ENCODE measurements around the gene PTPMT1. TPM values are rescaled to one million over a fixed set of nuclear protein-coding genes. Genes with fewer than 3 reads are reported as not detected.
"Not testable (repeated sequence)": the region's sequence is repeated elsewhere in the genome, so short reads cannot be mapped to it uniquely, and the experiment has no call there.

PTPMT1 gene
- 20.9 TPM for total RNA-seq
- long read RNA-seq, transcript PTPMT1-201 (3 exons, 928 nt): minor isoform, 7 of 45 reads
- long read RNA-seq, transcript PTPMT1-202 (4 exons, 768 nt): major isoform, 31 of 45 reads
- long read RNA-seq, partial matches to known transcripts: 0 of 45 reads
- long read RNA-seq, other reads (novel, unspliced or antisense): 1 of 45 reads

GRCh38 chr11:47565340-47566148, at the start of gene PTPMT1:
Gene PTPMT1, plus strand, starts transcription at chr11:47565599. Its CDS starts 24 bp downstream, at chr11:47565623.
- DNase-seq (peak; percentile 88), ATAC-seq (ENCODE audit: poor library complexity) (peak; percentile 98)
- intact Hi-C loops (cut with DNase I): no loop called here

DNA sequence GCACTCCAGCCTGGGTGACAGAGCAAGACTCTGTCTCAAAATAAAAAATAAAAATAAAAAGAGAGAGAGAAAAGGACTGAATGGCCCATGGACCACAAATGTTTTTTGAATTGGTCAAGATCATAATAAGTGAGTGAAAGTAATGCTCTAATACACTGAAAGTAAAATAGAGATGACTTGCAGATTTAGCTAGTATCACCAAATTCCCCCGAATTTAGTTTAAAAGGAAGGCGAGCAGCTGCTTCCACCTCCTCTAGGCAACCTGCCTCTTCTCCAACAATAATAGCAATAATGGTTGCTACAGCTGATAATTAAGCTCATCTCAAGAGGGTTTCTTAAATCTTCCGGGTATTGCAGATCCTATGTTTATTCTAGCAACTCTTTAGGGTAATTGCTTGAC, 49.2 kb upstream of the PTPMT1 start:
- ATAC-seq (ENCODE audit: poor library complexity): no peak
- no peak for DNase-seq
- intact Hi-C loops (cut with DNase I): no loop called here

DNA sequence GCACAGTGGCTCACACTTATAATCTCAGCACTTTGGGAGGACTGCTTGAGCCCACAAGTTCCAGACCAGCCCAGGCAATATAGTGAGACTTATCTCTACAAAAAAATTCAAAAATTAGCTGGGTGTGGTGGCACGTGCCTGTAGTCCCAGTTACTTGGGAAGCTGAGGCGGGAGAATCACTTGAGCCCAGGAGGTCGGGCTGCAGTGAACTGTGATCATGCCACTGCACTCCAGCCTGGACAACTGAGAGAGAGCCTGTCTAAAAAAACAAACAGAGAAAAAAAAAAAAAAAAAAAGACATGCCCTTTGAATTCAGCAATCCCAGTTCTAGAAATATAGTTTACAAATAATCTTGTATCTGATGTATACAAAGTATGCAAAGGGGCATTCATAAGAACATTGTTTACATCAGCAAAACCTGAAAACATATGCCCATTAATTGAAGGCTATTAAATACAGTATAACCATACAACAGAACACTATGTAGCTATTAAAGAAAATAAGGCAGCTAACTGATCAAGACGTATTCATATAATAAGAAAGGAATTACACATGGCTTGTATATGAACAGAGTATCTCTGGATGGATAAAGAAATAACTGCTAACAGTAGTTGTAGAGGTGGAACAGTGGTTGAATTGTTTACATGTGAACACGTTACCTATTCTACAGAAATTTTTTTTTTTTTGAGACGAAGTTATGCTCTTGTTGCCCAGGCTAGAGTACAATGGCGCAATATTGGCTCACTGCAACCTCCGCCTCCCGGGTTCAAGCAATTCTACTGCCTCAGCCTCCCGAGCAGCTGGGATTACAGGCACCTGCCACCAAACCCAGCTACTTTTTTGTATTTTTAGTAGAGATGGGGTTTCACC, 48.2 kb upstream of the PTPMT1 start:
- ATAC-seq (ENCODE audit: poor library complexity) (no peak), DNase-seq (no peak)
- intact Hi-C loops (cut with DNase I): no loop called here

DNA sequence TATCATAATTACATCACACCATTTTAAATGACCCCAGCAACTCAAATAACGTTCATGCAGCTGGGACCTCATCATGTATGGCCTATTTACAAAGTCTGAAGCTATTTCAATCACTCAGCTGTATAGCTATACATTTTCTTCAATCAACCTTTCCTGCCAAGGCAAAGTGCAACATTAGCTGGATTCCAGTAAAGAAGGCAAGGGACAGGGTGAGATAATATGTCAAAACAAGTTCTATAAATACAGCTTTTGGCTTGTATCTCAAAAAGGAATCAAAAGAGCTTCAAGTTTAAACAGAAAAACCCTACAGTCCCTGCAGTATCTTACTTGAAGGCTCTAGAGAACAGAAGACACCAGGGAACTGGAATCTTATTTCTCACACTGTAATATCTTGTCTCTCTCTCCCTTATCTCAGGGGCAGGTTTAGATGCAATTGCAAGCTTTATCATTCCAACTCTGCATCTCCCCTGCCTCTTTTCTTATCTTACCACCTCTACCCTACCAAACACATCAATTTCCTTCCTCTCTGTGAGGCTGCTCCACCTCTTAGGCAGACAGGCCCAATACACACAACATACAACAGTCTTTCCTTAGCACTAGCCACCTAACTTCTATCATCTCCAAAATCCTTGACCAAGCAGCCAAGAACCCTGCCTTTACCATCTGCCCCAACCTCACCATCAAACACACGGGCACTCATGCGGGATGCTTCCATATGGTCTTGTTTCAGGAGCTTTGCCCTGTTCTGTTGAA, 47.0 kb upstream of the PTPMT1 start:
- ATAC-seq (ENCODE audit: poor library complexity) (no peak), DNase-seq (no peak)
- intact Hi-C loops (cut with DNase I): no loop called here

GRCh38 chr11:47523490-47524225, 41.7 kb upstream of the PTPMT1 start:
- intact Hi-C loops (cut with DNase I): no loop called here
- DNase-seq (no peak), ATAC-seq (ENCODE audit: poor library complexity) (peak; percentile 74)

DNA sequence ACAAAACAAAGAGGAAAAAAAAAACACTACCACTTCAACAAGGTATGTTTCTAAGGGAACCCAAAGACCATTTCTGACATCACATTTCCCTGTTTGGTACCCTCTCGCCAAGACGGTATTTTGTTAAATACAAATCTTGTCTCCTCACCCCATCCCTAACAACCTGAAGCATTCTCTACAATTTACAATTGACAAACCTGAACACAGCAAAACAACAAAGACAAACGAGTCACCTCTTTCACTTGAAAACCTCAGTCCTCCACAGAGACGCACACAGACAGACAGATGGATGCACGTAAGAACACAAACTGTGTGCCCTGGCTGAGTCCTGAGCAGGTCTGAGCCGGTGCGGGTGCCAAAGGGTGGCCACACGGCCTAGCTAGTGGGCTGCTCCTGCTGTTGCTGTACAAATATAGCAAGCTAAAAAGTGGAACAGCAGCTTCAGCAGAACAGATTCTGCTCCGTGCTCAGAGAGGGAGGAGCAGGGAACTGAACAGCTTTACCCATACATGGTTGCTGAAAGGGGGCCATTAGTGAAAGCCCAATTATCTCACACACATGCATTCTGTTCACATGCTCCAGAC, 41.0 kb upstream of the PTPMT1 start:
- ATAC-seq (ENCODE audit: poor library complexity): peak; percentile 76
- DNase-seq: peak; percentile 58
- intact Hi-C loops (cut with DNase I): no loop called here

GRCh38 chr11:47526032-47526431, 39.4 kb upstream of the PTPMT1 start:
- DNase-seq; ATAC-seq (ENCODE audit: poor library complexity); intact Hi-C loops (cut with DNase I): not testable (repeated sequence)

GRCh38 chr11:47527186-47527585, 38.2 kb upstream of the PTPMT1 start:
- DNase-seq (no peak), ATAC-seq (ENCODE audit: poor library complexity) (no peak)
- intact Hi-C loops (cut with DNase I): no loop called here

- intact Hi-C loops (cut with DNase I): no loop called here
- ATAC-seq (ENCODE audit: poor library complexity) (no peak), DNase-seq (no peak)
These were observed 35.4 kb upstream of the PTPMT1 start for GRCh38 chr11:47529951-47530350.

- DNase-seq; intact Hi-C loops (cut with DNase I); ATAC-seq (ENCODE audit: poor library complexity): not testable (repeated sequence)
These were observed 34.7 kb upstream of the PTPMT1 start for GRCh38 chr11:47530721-47531120.

- no peak for DNase-seq
- ATAC-seq (ENCODE audit: poor library complexity): no peak
These were observed 33.7 kb upstream of the PTPMT1 start for GRCh38 chr11:47531666-47532065.

DNA sequence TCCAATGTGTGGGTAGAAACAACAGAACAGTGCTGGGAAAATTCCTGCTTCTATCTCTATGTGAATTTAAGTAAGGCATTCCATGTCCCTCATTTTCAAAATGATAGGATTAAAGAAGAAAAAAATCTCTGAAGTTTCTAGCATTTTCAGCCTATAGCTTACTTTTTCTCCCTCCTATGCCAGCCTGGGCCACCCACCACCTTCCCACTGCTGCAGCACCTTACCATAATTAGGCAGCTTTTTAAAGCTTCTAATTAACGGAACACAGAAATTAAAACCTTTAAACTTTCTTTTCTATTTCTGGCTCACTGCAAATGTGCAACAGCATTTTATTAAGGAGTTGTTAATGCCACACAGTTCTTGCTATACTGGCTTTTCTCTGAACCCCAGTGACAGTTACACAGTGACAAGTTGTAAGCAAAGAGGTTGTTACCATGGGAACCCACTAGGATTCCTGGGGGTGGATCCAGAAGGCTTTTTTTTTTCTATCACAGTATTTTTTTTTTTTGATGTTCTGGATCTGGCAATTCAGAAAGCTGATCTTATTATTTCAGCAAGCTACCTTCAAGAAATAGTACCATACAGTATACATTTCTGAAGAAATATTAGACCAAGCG, 32.7 kb upstream of the PTPMT1 start:
- ATAC-seq (ENCODE audit: poor library complexity) (no peak), DNase-seq (no peak)
- intact Hi-C loops (cut with DNase I): no loop called here

More at GRCh38 chr11:47531666-47532065, 33.7 kb upstream of the PTPMT1 start:
- intact Hi-C loops (cut with DNase I): no loop called here

- intact Hi-C loops (cut with DNase I): no loop called here
- ATAC-seq (ENCODE audit: poor library complexity): no peak
- no peak for DNase-seq
These were observed 31.7 kb upstream of the PTPMT1 start for GRCh38 chr11:47533690-47534151.

GRCh38 chr11:47534704-47535251, 30.6 kb upstream of the PTPMT1 start:
- no peak for ATAC-seq (ENCODE audit: poor library complexity)
- intact Hi-C loops (cut with DNase I): no loop called here
- no peak for DNase-seq

GRCh38 chr11:47536915-47537314, 28.5 kb upstream of the PTPMT1 start:
- intact Hi-C loops (cut with DNase I): no loop called here
- DNase-seq (no peak), ATAC-seq (ENCODE audit: poor library complexity) (no peak)

GRCh38 chr11:47538741-47539565, 26.4 kb upstream of the PTPMT1 start:
- intact Hi-C loops (cut with DNase I): no loop called here
- ATAC-seq (ENCODE audit: poor library complexity) (no peak), DNase-seq (no peak)

Measured in Right ventricle myocardium superior (tissue), 1 donor.